ENCODE data around the gene RALY.

Gene RALY

GRCh38 chr20:34037121-34037520 lies 43.4 kb downstream of the RALY start:
- ATAC-seq = no peak; the same call in 2 of the 3 replicates
- TF ChIP-seq ZNF70 (CRISPR knock-in tag; IDR thresholded peaks at IDR 0.05) (no peak), PPARA (CRISPR knock-in tag; IDR thresholded peaks at IDR 0.05; ENCODE audit: borderline replicate concordance) (no peak), OSR1 (CRISPR knock-in tag; IDR thresholded peaks at IDR 0.05) (no peak), ZFP3 (CRISPR knock-in tag; IDR thresholded peaks at IDR 0.05) (no peak), TCF4 (CRISPR knock-in tag; IDR thresholded peaks at IDR 0.05; ENCODE audit: borderline replicate concordance) (no peak), ZFP30 (CRISPR knock-in tag; IDR thresholded peaks at IDR 0.05) (no peak), POU6F1 (CRISPR knock-in tag; IDR thresholded peaks at IDR 0.05; ENCODE audit: borderline replicate concordance, low read depth) (no peak), CREB5 (CRISPR knock-in tag; IDR thresholded peaks at IDR 0.05; ENCODE audit: low read depth) (no peak), BACH2 (CRISPR knock-in tag; IDR thresholded peaks at IDR 0.05; ENCODE audit: borderline replicate concordance) (no peak), RARB (CRISPR knock-in tag; IDR thresholded peaks at IDR 0.05) (no peak), CSDC2 (CRISPR knock-in tag; IDR thresholded peaks at IDR 0.05) (no peak), ZNF8 (CRISPR knock-in tag; IDR thresholded peaks at IDR 0.05) (no peak), ISL1 (CRISPR knock-in tag; IDR thresholded peaks at IDR 0.05) (no peak), ESRRG (CRISPR knock-in tag; IDR thresholded peaks at IDR 0.05) (no peak), TSHZ2 (CRISPR knock-in tag; IDR thresholded peaks at IDR 0.05) (no peak), ZC3H10 (CRISPR knock-in tag; IDR thresholded peaks at IDR 0.05) (no peak), SNAI2 (CRISPR knock-in tag; IDR thresholded peaks at IDR 0.05) (no peak), ARNTL (CRISPR knock-in tag; IDR thresholded peaks at IDR 0.05; ENCODE audit: borderline replicate concordance, low read depth) (no peak), TOX (CRISPR knock-in tag; IDR thresholded peaks at IDR 0.05; ENCODE audit: borderline replicate concordance) (no peak)

- TF ChIP-seq BACH2 (CRISPR knock-in tag; IDR thresholded peaks at IDR 0.05; ENCODE audit: borderline replicate concordance) (no peak), ARNTL (CRISPR knock-in tag; IDR thresholded peaks at IDR 0.05; ENCODE audit: borderline replicate concordance, low read depth) (no peak), TCF4 (CRISPR knock-in tag; IDR thresholded peaks at IDR 0.05; ENCODE audit: borderline replicate concordance) (no peak), TOX (CRISPR knock-in tag; IDR thresholded peaks at IDR 0.05; ENCODE audit: borderline replicate concordance) (no peak), ZNF565 (CRISPR knock-in tag; conservative IDR thresholded peaks at IDR 0.05; ENCODE audit: low read depth) (no peak), GLIS3 (CRISPR knock-in tag; IDR thresholded peaks at IDR 0.05) (no peak), ZFP3 (CRISPR knock-in tag; IDR thresholded peaks at IDR 0.05) (no peak), ZNF70 (CRISPR knock-in tag; IDR thresholded peaks at IDR 0.05) (no peak), OSR1 (CRISPR knock-in tag; IDR thresholded peaks at IDR 0.05) (no peak), RARB (CRISPR knock-in tag; IDR thresholded peaks at IDR 0.05) (no peak), ESRRG (CRISPR knock-in tag; IDR thresholded peaks at IDR 0.05) (no peak), CSRNP3 (CRISPR knock-in tag; IDR thresholded peaks at IDR 0.05) (no peak), ISL1 (CRISPR knock-in tag; IDR thresholded peaks at IDR 0.05) (no peak), PATZ1 (CRISPR knock-in tag; IDR thresholded peaks at IDR 0.05; ENCODE audit: borderline replicate concordance) (no peak), POU6F1 (CRISPR knock-in tag; IDR thresholded peaks at IDR 0.05; ENCODE audit: borderline replicate concordance, low read depth) (no peak), PPARA (CRISPR knock-in tag; IDR thresholded peaks at IDR 0.05; ENCODE audit: borderline replicate concordance) (no peak), ZC3H10 (CRISPR knock-in tag; IDR thresholded peaks at IDR 0.05) (no peak), ZFP30 (CRISPR knock-in tag; IDR thresholded peaks at IDR 0.05) (no peak)
- no peak for ATAC-seq
These were observed 44.1 kb downstream of the RALY start for GRCh38 chr20:34037767-34038166.
